ENCODE data around the gene C10orf120. TPM values are rescaled to one million over a fixed set of nuclear protein-coding genes. Genes with fewer than 3 reads are reported as not detected.

Gene C10orf120
- total and polyA plus RNA-seq, 2 donors (not counting 3 experiments of a cell fraction or from before 2014, with no cell fraction given): not detected

- H3K27ac ChIP-seq (ENCODE audit: insufficient read depth, low read depth, low read length): no peak overlapping the region
- H3K36me3 ChIP-seq (ENCODE audit: control insufficient read depth in 2 of 2, extremely low read depth in 1 of 2, insufficient read depth in 2 of 2, low read length in 2 of 2): no peaks in the 10 kb centered on the region
- no peak for TF ChIP-seq POLR2A (IDR thresholded peaks at IDR 0.05; ENCODE audit: low read depth, low read length)
- TF ChIP-seq MYC (IDR thresholded peaks at IDR 0.05; ENCODE audit: low read depth, low read length): no peak
- no peak for TF ChIP-seq EZH2 (IDR thresholded peaks at IDR 0.05; ENCODE audit: borderline replicate concordance, low read depth, low read length, severe bottlenecking)
- no peak for TF ChIP-seq MAX (IDR thresholded peaks at IDR 0.05; ENCODE audit: insufficient read depth, insufficient read length)
- no peak for TF ChIP-seq GATA2 (IDR thresholded peaks at IDR 0.05; ENCODE audit: insufficient read depth, insufficient read length, low read depth, low read length)
- TF ChIP-seq CTCF (IDR thresholded peaks at IDR 0.05; ENCODE audit: extremely low read depth in 1 of 2, insufficient read depth in 1 of 2, low read depth in 1 of 2, low read length in 2 of 2): no peak
- TF ChIP-seq FOS (IDR thresholded peaks at IDR 0.05; ENCODE audit: borderline replicate concordance, insufficient read depth, low read length): no peak
- TF ChIP-seq POLR2AphosphoS5 (IDR thresholded peaks at IDR 0.05; ENCODE audit: insufficient read depth, low read depth, low read length): no peak
- no peak for TF ChIP-seq JUN (IDR thresholded peaks at IDR 0.05; ENCODE audit: borderline replicate concordance, insufficient read depth, insufficient read length, low read depth)
- H2AFZ ChIP-seq (ENCODE audit: low read depth, low read length): no peak overlapping the region
- no peaks in the 10 kb centered on the region for H3K27me3 ChIP-seq (ENCODE audit: control insufficient read depth in 2 of 2, insufficient read depth in 2 of 2, low read length in 2 of 2)
- H3K9me1 ChIP-seq (replicated peaks; ENCODE audit: control insufficient read depth, extremely low read depth, insufficient read depth, low read length): no peaks in the 10 kb centered on the region
- no peaks in the 10 kb centered on the region for H3K4me1 ChIP-seq (ENCODE audit: control insufficient read depth, extremely low read depth, insufficient read depth, low read length)
- H4K20me1 ChIP-seq (replicated peaks; ENCODE audit: control insufficient read depth, extremely low read depth, insufficient read depth, low read length): no peaks in the 10 kb centered on the region
- H3K79me2 ChIP-seq (ENCODE audit: control insufficient read depth, insufficient read depth, low read length): no peaks in the 10 kb centered on the region
- intact Hi-C loops (cut with micrococcal nuclease): no loop called here
- dilution Hi-C loops (cut with MboI; ENCODE audit: extremely low pct_ligation_motif_present, low sequenced_read_pairs): no loop called here
- BruUV-seq (replicated peaks): no TSS peak
- no peak overlapping the region for H3K4me2 ChIP-seq (ENCODE audit: insufficient read depth, low read length)
- no peaks in the 10 kb centered on the region for H3K9me3 ChIP-seq (replicated peaks; ENCODE audit: control insufficient read depth, insufficient read depth, low read length)
- H3K9ac ChIP-seq (replicated peaks; ENCODE audit: extremely low read depth, insufficient read depth, low read length): no peak overlapping the region
- FAIRE-seq (no peak), DNase-seq (ENCODE audit: low read depth, low spot score) (no peak)
- POLR2A ChIA-PET: no interaction called here
- CTCF ChIA-PET: interaction anchor here (1.4 to 1.8 kb wide), 2 partner anchors 16 to 24 kb away, joined by 3 to 4 read pairs; no protein-coding TSS in a partner anchor
- H3K4me3 ChIP-seq (replicated peaks in 1 of 3; ENCODE audit: insufficient read depth in 1 of 3, low read depth in 1 of 3, low read length in 3 of 3): no peak overlapping the region
These were observed 27.0 kb downstream of the C10orf120 start for GRCh38 chr10:122672655-122673054.
